Hair follicular keratinocyte (primary cell): Measurements from ENCODE around the gene PLA2G1B. TPM values are rescaled to one million over a fixed set of nuclear protein-coding genes. Genes with fewer than 3 reads are reported as not detected.

ENCODE experiments used
- total RNA-seq: library from RNA; depleted of rRNA; stranded (reverse); fragments of >200 nt; gene quantifications from 2 replicates; pipeline ENCODE4 v1.2.3, GENCODE V29; 2015

PLA2G1B gene
- not detected in 2 replicates for total RNA-seq

DNA sequence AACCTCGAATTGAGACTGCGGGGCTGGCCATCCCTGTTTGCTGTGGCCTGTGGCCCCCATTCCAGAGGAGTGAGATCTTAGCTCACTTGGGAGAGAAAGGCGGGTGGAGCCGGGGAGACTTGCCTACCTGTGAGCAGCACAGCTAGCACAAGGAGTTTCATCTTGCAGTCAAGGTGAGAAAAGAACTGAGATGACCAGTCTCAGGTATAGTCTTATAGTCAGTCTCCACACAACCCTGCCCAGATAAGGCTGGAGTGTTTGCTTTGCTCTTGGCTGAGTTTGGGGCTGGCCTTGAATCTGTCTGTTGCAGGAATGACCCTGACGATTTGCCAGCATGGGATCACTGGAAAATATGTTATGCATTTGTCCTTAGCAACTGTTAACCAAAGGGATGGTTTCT lies at the start of gene PLA2G1B:
Gene PLA2G1B, minus strand, starts transcription at position 187 of the 400 bp plus-strand sequence. Its CDS starts 26 bp downstream, at position 161.

DNA sequence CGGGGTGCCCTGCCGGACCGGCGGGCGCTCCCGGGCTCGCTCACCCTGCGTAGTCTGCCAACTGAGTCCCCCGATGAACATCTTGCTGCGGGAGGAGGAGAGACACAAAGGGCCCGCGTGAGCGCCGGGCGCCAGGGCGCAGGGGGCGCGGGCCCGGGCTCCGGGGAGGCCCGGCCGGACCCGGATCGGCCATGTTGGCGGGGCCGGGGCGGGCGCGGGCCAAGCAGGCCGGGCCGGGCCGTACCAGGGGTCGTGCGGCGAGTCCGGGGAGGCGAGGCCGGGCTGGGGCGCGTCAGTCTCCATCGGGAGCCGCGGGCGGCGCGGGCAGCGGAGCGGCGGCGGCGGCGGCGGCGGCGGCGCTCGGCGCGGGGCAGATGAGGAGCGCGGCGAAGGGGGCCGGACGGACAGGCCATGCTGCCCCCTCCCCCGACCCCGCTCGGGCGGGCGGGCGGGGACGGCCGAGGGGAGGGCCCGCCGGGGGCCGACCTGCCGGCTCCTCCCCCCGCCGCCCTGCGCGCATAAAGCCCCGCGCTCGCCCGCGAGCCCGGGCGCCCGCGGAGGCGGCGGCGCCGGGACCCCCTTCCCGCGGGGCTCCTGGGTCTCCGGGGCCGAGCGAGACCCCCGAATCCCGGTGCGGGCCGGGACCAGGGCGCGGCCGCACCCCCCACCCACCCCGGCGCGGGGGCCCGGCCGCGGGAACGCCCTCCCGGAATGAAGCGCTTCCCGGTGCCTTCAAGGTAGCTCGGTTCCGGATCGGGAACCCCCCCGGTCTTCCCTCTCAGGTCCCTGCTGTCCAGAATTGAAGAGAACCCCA lies 41.4 kb upstream of the PLA2G1B start, which contains the start of gene MSI1:
Gene MSI1, minus strand, starts transcription at position 376 of the 814 bp plus-strand sequence. Its CDS starts 73 bp downstream, at position 303.

DNA sequence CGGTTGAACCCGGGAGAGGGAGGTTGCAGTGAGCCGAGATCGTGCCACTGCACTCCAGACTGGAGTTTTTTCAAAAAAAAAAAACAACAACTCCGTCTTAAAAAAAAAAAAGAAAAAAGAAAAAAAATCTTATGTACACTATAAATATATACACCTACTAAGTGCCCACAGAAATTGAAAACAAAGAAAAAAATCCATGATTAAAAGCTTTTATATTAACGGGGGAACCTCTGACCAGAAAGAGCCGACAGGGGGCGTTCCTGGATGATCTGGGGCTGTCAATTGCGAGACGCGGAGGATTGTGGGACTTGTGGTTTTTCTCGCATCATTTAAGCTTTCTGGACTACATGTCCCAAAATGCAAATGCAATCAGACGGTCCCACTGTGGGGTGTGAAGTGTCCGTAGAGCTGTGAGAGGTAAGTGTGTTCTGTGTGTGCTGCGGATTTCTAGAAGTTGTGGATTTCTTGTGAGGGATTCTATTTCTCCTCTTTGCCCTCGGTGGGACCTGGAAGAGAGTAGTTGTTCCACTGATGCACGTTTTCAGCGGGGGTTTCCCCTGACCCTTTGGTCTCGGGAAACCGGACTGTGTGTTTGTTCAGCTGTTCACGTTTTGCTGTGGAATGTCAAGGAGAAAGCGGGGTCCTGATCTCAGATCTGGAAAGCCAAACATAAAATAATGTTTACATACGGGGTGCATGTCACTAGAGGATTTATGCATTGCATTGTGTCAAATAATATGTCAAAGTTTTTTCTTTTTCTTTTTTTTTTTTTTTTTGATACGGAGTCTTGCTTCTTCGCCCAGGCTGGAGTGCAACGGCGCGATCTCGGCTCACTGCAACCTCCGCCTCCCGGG lies 25.4 kb downstream of the PLA2G1B start, which contains the start of gene SIRT4:
Gene SIRT4, plus strand, starts transcription at position 360 of the 854 bp plus-strand sequence. CDS start 1,241 bp downstream, outside the sequence.

DNA sequence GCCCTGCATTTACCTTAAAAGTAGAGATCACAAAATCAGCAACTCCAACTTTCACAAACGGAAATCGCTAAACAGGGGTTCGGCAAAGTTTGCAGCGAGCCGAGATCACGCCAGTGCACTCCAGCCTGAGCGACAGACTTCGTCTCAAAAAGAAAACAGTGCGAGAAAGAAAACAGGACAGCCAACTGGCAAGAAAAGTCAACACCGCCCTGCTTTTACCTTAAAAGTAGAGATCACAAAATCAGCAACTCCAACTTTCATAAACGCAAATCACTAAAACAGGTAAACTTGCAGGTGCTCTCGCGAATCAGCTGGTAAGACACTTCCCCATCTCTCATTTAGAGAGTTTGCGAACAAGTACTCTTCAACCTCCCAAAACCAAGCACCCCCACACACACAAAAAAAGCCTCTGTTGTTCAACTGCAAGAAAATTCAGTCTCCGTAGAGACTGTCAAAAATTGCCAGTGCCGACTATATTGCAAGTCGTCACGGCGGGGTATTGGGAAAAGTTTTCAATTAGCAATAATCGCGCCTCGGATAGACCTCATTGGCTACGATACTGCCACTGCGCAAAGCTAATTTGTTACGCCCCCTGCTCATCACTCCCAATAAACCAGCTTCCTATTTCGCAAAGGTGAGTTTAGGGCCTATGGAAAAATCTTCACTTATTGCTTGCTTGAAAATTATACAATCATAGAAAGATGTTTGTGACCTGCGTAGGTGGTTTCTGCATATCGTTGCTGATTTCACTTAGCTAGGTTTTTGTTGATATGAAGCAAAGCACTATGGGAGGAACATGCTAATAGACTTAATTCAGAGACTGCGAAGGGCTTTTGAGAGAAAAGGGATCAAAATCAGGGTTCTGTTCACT lies 34.7 kb downstream of the PLA2G1B start, which contains the start of gene RNU4-1:
Gene RNU4-1, minus strand, starts transcription at position 577 of the 871 bp plus-strand sequence.

Other genes starting within 250 kb of the PLA2G1B start
- gene RAB35, start 211.0 kb downstream of the PLA2G1B start, total RNA-seq = 26.7 and 40.4 TPM in 2 replicates
- gene GCN1, start 133.1 kb downstream of the PLA2G1B start, total RNA-seq = 48.9 and 61.1 TPM in 2 replicates
- gene RPLP0, start 126.7 kb downstream of the PLA2G1B start, total RNA-seq = 4,763 and 5,523 TPM in 2 replicates
- gene PXN, start 62.0 kb downstream of the PLA2G1B start, total RNA-seq = 188 and 191 TPM in 2 replicates
- under 0.01 TPM in 2 replicates for gene RNU4-2, start 35.9 kb downstream of the PLA2G1B start, total RNA-seq
- gene RNU4-1, start 34.5 kb downstream of the PLA2G1B start, total RNA-seq = under 0.01 TPM in 2 replicates
- gene SIRT4, start 25.5 kb downstream of the PLA2G1B start, total RNA-seq = 0.49 and 0.62 TPM in 2 replicates
- gene MSI1, start 41.4 kb upstream of the PLA2G1B start, total RNA-seq = not detected in 2 replicates
- 742 and 768 TPM in 2 replicates for gene COX6A1, start 110.3 kb upstream of the PLA2G1B start, total RNA-seq
- gene TRIAP1, start 118.6 kb upstream of the PLA2G1B start, total RNA-seq = 28.4 and 45.9 TPM in 2 replicates
- 13.2 and 15.9 TPM in 2 replicates for gene GATC, start 118.7 kb upstream of the PLA2G1B start, total RNA-seq
- gene SRSF9, start 142.0 kb upstream of the PLA2G1B start, total RNA-seq = 98.9 and 124 TPM in 2 replicates
- gene DYNLL1, start 168.3 kb upstream of the PLA2G1B start, total RNA-seq = 274 and 414 TPM in 2 replicates
- gene COQ5, start 201.4 kb upstream of the PLA2G1B start, total RNA-seq = 28.4 and 31.8 TPM in 2 replicates
- gene RNF10, start 206.6 kb upstream of the PLA2G1B start, total RNA-seq = 79.1 and 79.4 TPM in 2 replicates